Measurements from ENCODE around the gene PMIS2.

Gene PMIS2

GRCh38 chr19:35560677-35561076, 25.3 kb upstream of the PMIS2 start:
- ATAC-seq, result no peak
- TF ChIP-seq TCF4 (CRISPR knock-in tag; IDR thresholded peaks at IDR 0.05; ENCODE audit: borderline replicate concordance), result no peak
- TF ChIP-seq CREB5 (CRISPR knock-in tag; IDR thresholded peaks at IDR 0.05; ENCODE audit: low read depth), result no peak
- TF ChIP-seq ESRRG (CRISPR knock-in tag; IDR thresholded peaks at IDR 0.05), result no peak
- TF ChIP-seq ISL1 (CRISPR knock-in tag; IDR thresholded peaks at IDR 0.05), result no peak
- TF ChIP-seq ZNF565 (CRISPR knock-in tag; conservative IDR thresholded peaks at IDR 0.05; ENCODE audit: low read depth), result no peak
- TF ChIP-seq ZNF70 (CRISPR knock-in tag; IDR thresholded peaks at IDR 0.05), result no peak
- TF ChIP-seq ZC3H10 (CRISPR knock-in tag; IDR thresholded peaks at IDR 0.05), result no peak
- no peak for TF ChIP-seq ZFP30 (CRISPR knock-in tag; IDR thresholded peaks at IDR 0.05)
- TF ChIP-seq PPARA (CRISPR knock-in tag; IDR thresholded peaks at IDR 0.05; ENCODE audit: borderline replicate concordance), result no peak
- TF ChIP-seq TOX (CRISPR knock-in tag; IDR thresholded peaks at IDR 0.05; ENCODE audit: borderline replicate concordance), result no peak
- TF ChIP-seq GLIS3 (CRISPR knock-in tag; IDR thresholded peaks at IDR 0.05), result no peak
- TF ChIP-seq TSHZ2 (CRISPR knock-in tag; IDR thresholded peaks at IDR 0.05), result no peak
- no peak for TF ChIP-seq CSRNP3 (CRISPR knock-in tag; IDR thresholded peaks at IDR 0.05)
- no peak for TF ChIP-seq SNAI2 (CRISPR knock-in tag; IDR thresholded peaks at IDR 0.05)
- TF ChIP-seq BACH2 (CRISPR knock-in tag; IDR thresholded peaks at IDR 0.05; ENCODE audit: borderline replicate concordance), result no peak
- no peak for TF ChIP-seq OSR1 (CRISPR knock-in tag; IDR thresholded peaks at IDR 0.05)
- no peak for TF ChIP-seq CSDC2 (CRISPR knock-in tag; IDR thresholded peaks at IDR 0.05)
- TF ChIP-seq ZFP3 (CRISPR knock-in tag; IDR thresholded peaks at IDR 0.05), result no peak
- TF ChIP-seq ZNF8 (CRISPR knock-in tag; IDR thresholded peaks at IDR 0.05), result no peak
- no peak for TF ChIP-seq RARB (CRISPR knock-in tag; IDR thresholded peaks at IDR 0.05)

GRCh38 chr19:35561436-35561835, 24.5 kb upstream of the PMIS2 start:
- TF ChIP-seq PPARA (CRISPR knock-in tag; IDR thresholded peaks at IDR 0.05; ENCODE audit: borderline replicate concordance) (no peak), ARNTL (CRISPR knock-in tag; IDR thresholded peaks at IDR 0.05; ENCODE audit: borderline replicate concordance, low read depth) (no peak), ZNF565 (CRISPR knock-in tag; conservative IDR thresholded peaks at IDR 0.05; ENCODE audit: low read depth) (no peak), TSHZ2 (CRISPR knock-in tag; IDR thresholded peaks at IDR 0.05) (no peak), TOX (CRISPR knock-in tag; IDR thresholded peaks at IDR 0.05; ENCODE audit: borderline replicate concordance) (no peak)
- no peak for ATAC-seq

GRCh38 chr19:35562336-35562735, 23.6 kb upstream of the PMIS2 start:
- ATAC-seq, result no peak
- TF ChIP-seq SNAI2 (CRISPR knock-in tag; IDR thresholded peaks at IDR 0.05), result no peak
- TF ChIP-seq TCF4 (CRISPR knock-in tag; IDR thresholded peaks at IDR 0.05; ENCODE audit: borderline replicate concordance), result no peak

- ATAC-seq, result no peak
- TF ChIP-seq PPARA (CRISPR knock-in tag; IDR thresholded peaks at IDR 0.05; ENCODE audit: borderline replicate concordance) (no peak), RARB (CRISPR knock-in tag; IDR thresholded peaks at IDR 0.05) (no peak), POU6F1 (CRISPR knock-in tag; IDR thresholded peaks at IDR 0.05; ENCODE audit: borderline replicate concordance, low read depth) (no peak), ISL1 (CRISPR knock-in tag; IDR thresholded peaks at IDR 0.05) (no peak), TSHZ2 (CRISPR knock-in tag; IDR thresholded peaks at IDR 0.05) (no peak), CSRNP3 (CRISPR knock-in tag; IDR thresholded peaks at IDR 0.05) (no peak), ZNF70 (CRISPR knock-in tag; IDR thresholded peaks at IDR 0.05) (no peak)
Observed at GRCh38 chr19:35562776-35563175, 23.2 kb upstream of the PMIS2 start.

Data from SK-N-SH treated with all-trans-retinoic acid at 6 μM for 48 hours (cell line).